HG02678 (cell line): ENCODE data around the gene SLC25A51.

Experiments
- ATAC-seq: cut with Tn5 transposase; IDR thresholded peaks from one replicate; pipeline ENCODE4 v1.9.1; 2021; ENCODE audit warnings: mild to moderate bottlenecking, moderate library complexity; ENCODE audit not compliant: unreplicated experiment

Gene SLC25A51

GRCh38 chr9:37903647-37904444 lies at the start of gene SLC25A51:
Gene SLC25A51, minus strand, starts transcription at chr9:37904127. Its CDS starts 15,577 bp downstream, at chr9:37888550.
- ATAC-seq = peak; percentile 84

- ATAC-seq = no peak
These were observed 49.4 kb upstream of the SLC25A51 start for GRCh38 chr9:37953206-37953774.

GRCh38 chr9:37952731-37953130 lies 48.8 kb upstream of the SLC25A51 start:
- ATAC-seq = no peak

GRCh38 chr9:37951671-37952449 lies 47.9 kb upstream of the SLC25A51 start:
- no peak for ATAC-seq

GRCh38 chr9:37950561-37950960 lies 46.6 kb upstream of the SLC25A51 start:
- ATAC-seq = no peak

GRCh38 chr9:37949576-37949975 lies 45.6 kb upstream of the SLC25A51 start:
- no peak for ATAC-seq

GRCh38 chr9:37948417-37948980 lies 44.6 kb upstream of the SLC25A51 start:
- ATAC-seq = no peak

- ATAC-seq = no peak
These were observed 44.0 kb upstream of the SLC25A51 start for GRCh38 chr9:37947977-37948376.

- no peak for ATAC-seq
These were observed 43.5 kb upstream of the SLC25A51 start for GRCh38 chr9:37947471-37947870.

- no peak for ATAC-seq
These were observed 43.0 kb upstream of the SLC25A51 start for GRCh38 chr9:37946971-37947370.

- no peak for ATAC-seq
These were observed 42.1 kb upstream of the SLC25A51 start for GRCh38 chr9:37946041-37946440.

- no peak for ATAC-seq
These were observed 40.9 kb upstream of the SLC25A51 start for GRCh38 chr9:37944671-37945481.

GRCh38 chr9:37944266-37944650 lies 40.3 kb upstream of the SLC25A51 start:
- no peak for ATAC-seq

GRCh38 chr9:37943345-37944265 lies 39.7 kb upstream of the SLC25A51 start:
- no peak for ATAC-seq

- ATAC-seq = no peak
These were observed 38.9 kb upstream of the SLC25A51 start for GRCh38 chr9:37942621-37943344.

GRCh38 chr9:37941253-37941652 lies 37.3 kb upstream of the SLC25A51 start:
- no peak for ATAC-seq

- ATAC-seq = no peak
These were observed 35.7 kb upstream of the SLC25A51 start for GRCh38 chr9:37939575-37940095.

- no peak for ATAC-seq
These were observed 34.4 kb upstream of the SLC25A51 start for GRCh38 chr9:37938121-37938891.
